SU-DHL-6 (cell line): Measurements from ENCODE around the gene STEAP3.

Experiments used
- H2AFZ ChIP-seq: fragments of 200-600 bp; sonication (generic); 2 replicates; pipeline ENCODE4 v1.6.1; 2014; ENCODE audit warnings: low read depth, mild to moderate bottlenecking, moderate library complexity, mixed read lengths, antibody characterized with exemption, low read length; ENCODE audit not compliant: severe bottlenecking
- H3F3A ChIP-seq: fragments of 200-600 bp; shearing (Covaris generic); 2 replicates; pipeline ENCODE4 v1.6.0; 2016; ENCODE audit warnings: antibody characterized with exemption, mild to moderate bottlenecking; ENCODE audit not compliant: insufficient read depth
- H3K27ac ChIP-seq: fragments of 200-600 bp; sonication (generic); 2 replicates; pipeline ENCODE4 v1.5.1; 2016; ENCODE audit warnings: low read depth, mild to moderate bottlenecking, low read length, moderate library complexity, mixed read lengths
- H3K27me3 ChIP-seq: fragments of 200-600 bp; sonication (generic), shearing (Covaris generic); 2 replicates; pipeline ENCODE4 v1.6.0; 2014; ENCODE audit warnings: mild to moderate bottlenecking, low read length
- H3K36me3 ChIP-seq: fragments of 200-600 bp; sonication (generic); 2 replicates; pipeline ENCODE4 v1.6.1; 2014; ENCODE audit warnings: mild to moderate bottlenecking, low read length, mixed read lengths
- H3K4me2 ChIP-seq: fragments of 300-600, 200-600 bp; shearing (Covaris generic), sonication (generic); 2 replicates; pipeline ENCODE4 v1.6.0; 2014; ENCODE audit warnings: low read length, low read depth, mild to moderate bottlenecking; ENCODE audit not compliant: poor library complexity, severe bottlenecking
- H3K4me3 ChIP-seq: fragments of 200-600 bp; sonication (generic); 2 replicates; pipeline ENCODE4 v1.5.1; 2014; ENCODE audit warnings: antibody characterized with exemption, low read length, mild to moderate bottlenecking, mixed read lengths; ENCODE audit not compliant: insufficient read depth, poor library complexity, severe bottlenecking
- H3K79me2 ChIP-seq: fragments of 200-600 bp; sonication (generic); 2 replicates; pipeline ENCODE4 v1.6.1; 2014; ENCODE audit warnings: mild to moderate bottlenecking, low read length, moderate library complexity; ENCODE audit not compliant: insufficient read depth
- H3K9ac ChIP-seq: fragments of 200-600 bp; sonication (generic); 2 replicates; pipeline ENCODE4 v1.7.0; 2014; ENCODE audit warnings: mild to moderate bottlenecking, low read length
- H3K9me2 ChIP-seq: fragments of 200-600 bp; sonication (generic); replicated peaks from 2 replicates; pipeline ENCODE4 v1.6.1; 2014; ENCODE audit warnings: low read length; ENCODE audit not compliant: insufficient read depth
- H3K9me3 ChIP-seq: fragments of 200-600 bp; sonication (generic); 2 replicates; pipeline ENCODE4 v1.6.1; 2014; ENCODE audit warnings: low read length, mixed read lengths; ENCODE audit not compliant: insufficient read depth
- H4K20me1 ChIP-seq: fragments of 200-600 bp; sonication (generic); 2 replicates; pipeline ENCODE4 v1.6.1; 2014; ENCODE audit warnings: low read depth, mild to moderate bottlenecking, antibody characterized with exemption, low read length, moderate library complexity, mixed read lengths
- CTCF ChIP-seq: fragments of 200-600 bp; sonication (generic); IDR thresholded peaks from one replicate; pipeline ENCODE4 v1.5.1; 2017; ENCODE audit warnings: antibody characterized with exemption, mild to moderate bottlenecking, low read length, moderate library complexity; ENCODE audit not compliant: insufficient read depth, poor library complexity, severe bottlenecking
- EZH2phosphoT487 ChIP-seq: fragments of 200-600 bp; sonication (generic), shearing (Covaris generic); conservative IDR thresholded peaks from 2 replicates; pipeline ENCODE4 v1.6.1; 2018; ENCODE audit warnings: mild to moderate bottlenecking, antibody characterized with exemption, low read length, moderate library complexity, mixed read lengths

Gene STEAP3

GRCh38 chr2:119259296-119259860 lies 35.7 kb downstream of the STEAP3 start:
- Histone ChIP-seq H3K9ac (no peak overlapping the region), H3F3A (no peaks in the 10 kb centered on the region), H4K20me1 (no peaks in the 10 kb centered on the region), H3K9me2 (no peaks in the 10 kb centered on the region), H3K27me3 (no peaks in the 10 kb centered on the region), H3K4me3 (no peak overlapping the region), H3K9me3 (no peaks in the 10 kb centered on the region), H3K4me2 (no peak overlapping the region), H2AFZ (no peak overlapping the region), H3K79me2 (no peaks in the 10 kb centered on the region), H3K36me3 (no peaks in the 10 kb centered on the region), H3K27ac (no peak overlapping the region)
- TF ChIP-seq CTCF = no peak
- TF ChIP-seq EZH2phosphoT487 = no peak

GRCh38 chr2:119260646-119261492 lies 37.2 kb downstream of the STEAP3 start:
- Histone ChIP-seq H3K9me2 (no peaks in the 10 kb centered on the region), H2AFZ (no peak overlapping the region)

GRCh38 chr2:119261493-119262225 lies 38.0 kb downstream of the STEAP3 start:
- Histone ChIP-seq H3K9me3 (no peaks in the 10 kb centered on the region), H2AFZ (no peak overlapping the region), H3K9ac (no peak overlapping the region), H3K9me2 (no peaks in the 10 kb centered on the region), H3K27me3 (no peaks in the 10 kb centered on the region), H3K4me2 (no peak overlapping the region), H3K4me3 (no peak overlapping the region), H3K79me2 (no peaks in the 10 kb centered on the region), H3F3A (no peaks in the 10 kb centered on the region), H4K20me1 (no peaks in the 10 kb centered on the region), H3K27ac (no peak overlapping the region), H3K36me3 (no peaks in the 10 kb centered on the region)
- no peak for TF ChIP-seq EZH2phosphoT487
- TF ChIP-seq CTCF = no peak

More at GRCh38 chr2:119260646-119261492, 37.2 kb downstream of the STEAP3 start:
- Histone ChIP-seq H3K79me2 (no peaks in the 10 kb centered on the region), H3K9ac (no peak overlapping the region), H3K36me3 (no peaks in the 10 kb centered on the region), H3F3A (no peaks in the 10 kb centered on the region), H3K27me3 (no peaks in the 10 kb centered on the region), H3K27ac (no peak overlapping the region), H3K4me3 (no peak overlapping the region), H3K9me3 (no peaks in the 10 kb centered on the region), H4K20me1 (no peaks in the 10 kb centered on the region), H3K4me2 (no peak overlapping the region)
- no peak for TF ChIP-seq EZH2phosphoT487
- TF ChIP-seq CTCF = no peak
